ENCODE results near the gene S100A9. TPM values are rescaled to one million over a fixed set of nuclear protein-coding genes. Genes with fewer than 3 reads are reported as not detected.

Gene S100A9
- total RNA-seq: 100 to 1,000 TPM in 1 of 4 donors, 10 to 100 TPM in 3; 33.4 to 175 (median 54.0) TPM

- H3K9me3 ChIP-seq: no peaks in the 10 kb centered on the region
- H3K27ac ChIP-seq: no peak within 1 kb of the TSS
- no peaks in the 10 kb centered on the region for H3K27me3 ChIP-seq
- no peak for DNase-seq
- intact Hi-C loops (cut with DNase I; ENCODE audit: low total_unique reads): no loop called here
- no peaks in the 10 kb centered on the region for H3K4me1 ChIP-seq
- TF ChIP-seq CTCF (IDR thresholded peaks at IDR 0.05) (no peak), POLR2A (IDR thresholded peaks at IDR 0.05) (no peak)
- H3K36me3 ChIP-seq: no peaks in the 10 kb centered on the region
- H3K4me3 ChIP-seq: no peak within 1 kb of the TSS
Observed at GRCh38 chr1:153357853-153358690, at the start of gene S100A9. S100A9 (plus strand) TSS chr1:153357854; CDS start chr1:153358284, 430 bp downstream.

GRCh38 chr1:153308540-153308939, 49.1 kb upstream of the S100A9 start:
- intact Hi-C loops (cut with DNase I; ENCODE audit: low total_unique reads): no loop called here
- H3K4me1 ChIP-seq: no peaks in the 10 kb centered on the region
- H3K4me3 ChIP-seq: no peak overlapping the region
- no peak for DNase-seq
- H3K9me3 ChIP-seq: no peaks in the 10 kb centered on the region
- no peak overlapping the region for H3K27ac ChIP-seq
- no peaks in the 10 kb centered on the region for H3K27me3 ChIP-seq
- no peak for TF ChIP-seq POLR2A (IDR thresholded peaks at IDR 0.05)
- TF ChIP-seq CTCF (IDR thresholded peaks at IDR 0.05): no peak
- H3K36me3 ChIP-seq: no peaks in the 10 kb centered on the region

- DNase-seq: no peak
- Histone ChIP-seq H3K27me3 (no peaks in the 10 kb centered on the region), H3K4me3 (no peak overlapping the region), H3K9me3 (no peaks in the 10 kb centered on the region), H3K27ac (no peak overlapping the region), H3K36me3 (no peaks in the 10 kb centered on the region), H3K4me1 (no peaks in the 10 kb centered on the region)
- intact Hi-C loops (cut with DNase I; ENCODE audit: low total_unique reads): no loop called here
- no peak for TF ChIP-seq POLR2A (IDR thresholded peaks at IDR 0.05)
- no peak for TF ChIP-seq CTCF (IDR thresholded peaks at IDR 0.05)
Observed at GRCh38 chr1:153309441-153309840, 48.2 kb upstream of the S100A9 start.

GRCh38 chr1:153310526-153310925, 47.1 kb upstream of the S100A9 start:
- Histone ChIP-seq H3K36me3 (no peaks in the 10 kb centered on the region), H3K27me3 (no peaks in the 10 kb centered on the region)

More at GRCh38 chr1:153310526-153310925, 47.1 kb upstream of the S100A9 start:
- H3K4me3 ChIP-seq: no peak overlapping the region
- DNase-seq: no peak
- intact Hi-C loops (cut with DNase I; ENCODE audit: low total_unique reads): no loop called here
- H3K4me1 ChIP-seq: no peaks in the 10 kb centered on the region
- no peaks in the 10 kb centered on the region for H3K9me3 ChIP-seq
- no peak overlapping the region for H3K27ac ChIP-seq
- TF ChIP-seq CTCF (IDR thresholded peaks at IDR 0.05): no peak
- TF ChIP-seq POLR2A (IDR thresholded peaks at IDR 0.05): no peak
